GM21717 (cell line): ENCODE measurements around the gene PCID2.

Experiments used
- ATAC-seq: cut with Tn5 transposase; IDR thresholded peaks from one replicate; pipeline ENCODE4 v1.9.1; 2021; ENCODE audit warnings: mild to moderate bottlenecking, moderate library complexity; ENCODE audit not compliant: unreplicated experiment

PCID2 gene

GRCh38 chr13:113187883-113188665, 20.4 kb downstream of the PCID2 start:
- no peak for ATAC-seq

DNA sequence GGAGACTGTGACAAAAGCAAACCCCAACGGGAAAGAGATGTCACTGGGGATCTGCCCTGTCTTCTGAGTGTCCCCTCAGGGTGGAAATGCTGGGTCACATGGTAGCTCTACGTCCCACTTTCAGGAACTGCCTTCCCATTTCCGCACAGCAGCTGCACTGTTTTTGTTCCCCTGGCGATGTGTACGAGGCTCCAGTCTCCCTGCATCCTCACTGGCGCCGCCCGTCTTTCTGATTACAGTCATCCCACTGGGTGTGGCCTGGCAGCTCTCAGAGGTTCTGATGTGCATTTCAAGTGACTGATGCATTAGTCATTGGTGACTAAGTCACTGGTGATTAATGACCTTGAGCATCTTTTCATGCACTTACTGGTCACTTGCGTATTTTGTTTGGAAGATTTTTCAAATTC, 21.2 kb downstream of the PCID2 start:
- no peak for ATAC-seq

GRCh38 chr13:113186061-113186900, 22.2 kb downstream of the PCID2 start:
- ATAC-seq: peak; percentile 76

- ATAC-seq: no peak
Observed at GRCh38 chr13:113184568-113185440, 23.7 kb downstream of the PCID2 start.

DNA sequence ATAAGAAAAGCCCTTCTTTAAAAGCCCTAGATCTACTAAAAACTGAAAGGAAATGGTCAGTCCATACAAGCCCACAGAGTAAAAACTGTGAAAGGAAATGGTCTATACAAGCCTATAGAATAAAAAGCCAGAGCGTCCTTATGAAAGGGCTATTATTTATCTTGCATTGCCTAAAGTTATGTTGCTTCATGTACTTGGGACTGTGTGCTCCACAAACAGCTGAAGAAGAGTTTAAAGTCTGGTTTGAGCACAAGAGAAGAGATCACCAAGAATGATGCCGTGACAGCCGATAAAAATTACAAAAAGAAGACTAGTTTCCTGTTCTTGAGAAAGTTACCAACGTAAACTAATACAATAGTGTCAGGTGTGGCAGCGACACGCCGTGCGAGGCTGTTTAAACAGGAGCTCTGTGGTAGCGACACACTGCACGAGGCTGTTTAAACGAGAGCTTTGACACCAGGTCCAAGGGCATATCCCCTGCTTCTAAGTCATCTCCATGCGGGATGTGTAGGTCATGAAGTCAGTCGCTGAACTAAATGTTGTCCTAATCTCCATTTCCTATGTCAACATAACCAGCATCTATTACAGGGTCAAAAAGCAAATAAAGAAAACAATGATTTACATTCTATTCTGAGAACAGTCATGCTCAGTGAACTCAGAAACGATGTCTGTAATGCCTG, 24.9 kb downstream of the PCID2 start:
- ATAC-seq: no peak

DNA sequence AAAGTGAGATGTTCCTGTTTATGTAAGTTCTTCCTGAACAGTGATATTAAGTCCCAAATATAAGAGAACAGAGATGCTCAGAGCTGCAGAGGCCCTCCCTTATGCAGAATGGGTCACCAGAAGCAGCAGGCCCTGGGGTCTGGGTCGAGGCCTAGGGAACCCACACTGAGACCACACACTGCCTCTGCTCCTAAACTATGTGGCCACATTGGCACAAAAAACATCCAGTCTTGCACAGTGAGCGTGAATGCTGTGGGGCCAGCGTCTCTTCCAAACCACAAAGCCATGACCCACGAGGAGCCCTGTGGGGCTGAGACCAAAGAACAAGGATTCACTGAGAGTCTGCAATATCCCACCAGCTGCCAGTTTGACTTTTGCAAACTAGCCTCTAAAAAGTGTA, 26.4 kb downstream of the PCID2 start:
- no peak for ATAC-seq

DNA sequence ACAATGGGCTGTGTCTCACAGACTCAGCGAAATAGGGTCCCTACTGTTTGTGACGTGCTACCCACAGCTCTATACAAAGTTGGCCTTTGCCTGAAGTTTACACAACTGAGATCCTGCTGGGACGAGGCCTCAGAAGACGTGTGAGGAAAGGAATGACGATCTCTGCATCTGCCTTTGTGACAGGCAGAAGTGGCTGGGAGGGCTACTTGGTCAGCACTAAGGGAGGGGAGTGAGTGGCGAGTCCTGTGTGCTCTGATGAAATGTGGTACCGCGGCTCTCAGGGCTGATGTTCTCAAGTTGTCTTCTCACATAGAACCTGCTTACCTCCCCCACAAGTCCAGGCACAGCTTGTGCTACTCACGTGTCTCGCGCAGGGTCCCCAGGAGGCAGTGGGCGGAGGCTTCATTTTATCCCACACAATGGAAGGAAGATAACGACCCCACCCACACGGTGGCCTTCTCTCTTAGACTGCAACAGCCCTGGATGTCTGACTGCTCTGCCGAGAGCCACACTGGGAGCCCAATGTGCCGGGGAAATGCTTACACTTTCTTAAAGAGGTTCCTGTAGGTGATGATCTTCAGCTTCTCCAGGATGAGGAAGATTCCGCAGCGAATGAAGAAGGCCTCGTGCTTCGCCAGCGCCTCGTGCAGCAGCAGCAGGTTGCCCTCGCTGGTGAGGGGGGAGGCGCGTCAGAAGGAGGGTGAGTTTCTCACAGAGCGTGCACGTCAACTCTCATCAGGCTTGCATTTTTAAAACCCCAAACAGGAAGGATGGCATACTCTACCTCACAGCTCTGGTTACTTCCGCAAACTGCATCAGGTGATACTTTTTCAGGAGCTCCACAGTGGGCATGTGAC, 28.9 kb downstream of the PCID2 start:
- ATAC-seq: no peak

DNA sequence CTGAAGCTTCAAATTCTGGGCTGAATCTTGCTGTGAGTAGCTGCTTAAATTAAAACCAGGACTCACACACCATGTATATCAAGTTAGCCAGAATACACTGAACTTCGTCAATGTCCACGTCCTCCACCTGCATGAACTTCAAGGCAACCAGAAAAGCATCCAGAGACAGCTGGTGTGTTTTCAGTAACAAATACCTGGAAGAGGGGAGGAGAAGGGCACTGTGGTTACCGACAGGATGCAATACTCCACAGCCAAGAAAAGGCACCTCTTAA, 29.6 kb downstream of the PCID2 start:
- no peak for ATAC-seq

GRCh38 chr13:113178070-113178895, 30.2 kb downstream of the PCID2 start:
- no peak for ATAC-seq

DNA sequence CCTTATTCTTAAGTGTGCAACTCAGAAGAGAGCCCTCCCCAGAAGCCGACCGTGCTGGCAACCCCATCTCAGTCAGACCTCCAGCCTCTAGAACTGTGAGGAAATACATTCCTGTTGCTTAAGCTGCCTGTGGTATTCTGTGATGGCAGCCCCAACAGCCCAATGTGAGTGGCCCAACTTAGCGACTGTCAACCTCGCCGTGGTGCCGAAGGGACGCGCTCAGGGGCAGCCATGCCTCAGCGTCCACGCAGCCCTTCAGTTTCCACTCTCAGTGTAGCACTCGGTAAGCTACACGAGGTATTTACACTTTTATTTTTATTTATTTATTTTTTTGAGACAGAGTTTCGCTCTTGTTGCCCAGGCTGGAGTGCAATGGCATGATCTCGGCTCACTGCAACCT, 31.6 kb downstream of the PCID2 start:
- no peak for ATAC-seq

DNA sequence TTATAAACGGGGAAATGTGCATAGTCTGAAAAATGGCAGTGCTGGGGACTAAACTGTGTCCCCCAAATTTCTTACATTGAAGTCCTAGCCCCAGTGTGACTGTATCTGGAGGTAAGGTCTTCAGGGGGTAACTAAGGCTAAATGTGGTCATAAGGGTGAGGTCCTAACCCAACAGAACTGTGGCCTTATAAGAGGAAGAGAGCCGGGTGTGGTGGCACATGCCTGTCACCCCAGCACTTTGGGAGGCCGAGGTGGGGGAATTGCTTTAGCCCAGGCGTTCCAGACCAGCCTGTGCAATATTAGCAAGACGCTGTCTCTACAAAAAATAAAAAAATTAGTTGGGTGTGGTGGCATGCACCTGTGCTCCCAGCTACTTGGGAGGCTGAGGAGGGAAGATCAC, 32.2 kb downstream of the PCID2 start:
- ATAC-seq: no peak

- no peak for ATAC-seq
Observed at GRCh38 chr13:113172419-113172926, 36.0 kb downstream of the PCID2 start.

DNA sequence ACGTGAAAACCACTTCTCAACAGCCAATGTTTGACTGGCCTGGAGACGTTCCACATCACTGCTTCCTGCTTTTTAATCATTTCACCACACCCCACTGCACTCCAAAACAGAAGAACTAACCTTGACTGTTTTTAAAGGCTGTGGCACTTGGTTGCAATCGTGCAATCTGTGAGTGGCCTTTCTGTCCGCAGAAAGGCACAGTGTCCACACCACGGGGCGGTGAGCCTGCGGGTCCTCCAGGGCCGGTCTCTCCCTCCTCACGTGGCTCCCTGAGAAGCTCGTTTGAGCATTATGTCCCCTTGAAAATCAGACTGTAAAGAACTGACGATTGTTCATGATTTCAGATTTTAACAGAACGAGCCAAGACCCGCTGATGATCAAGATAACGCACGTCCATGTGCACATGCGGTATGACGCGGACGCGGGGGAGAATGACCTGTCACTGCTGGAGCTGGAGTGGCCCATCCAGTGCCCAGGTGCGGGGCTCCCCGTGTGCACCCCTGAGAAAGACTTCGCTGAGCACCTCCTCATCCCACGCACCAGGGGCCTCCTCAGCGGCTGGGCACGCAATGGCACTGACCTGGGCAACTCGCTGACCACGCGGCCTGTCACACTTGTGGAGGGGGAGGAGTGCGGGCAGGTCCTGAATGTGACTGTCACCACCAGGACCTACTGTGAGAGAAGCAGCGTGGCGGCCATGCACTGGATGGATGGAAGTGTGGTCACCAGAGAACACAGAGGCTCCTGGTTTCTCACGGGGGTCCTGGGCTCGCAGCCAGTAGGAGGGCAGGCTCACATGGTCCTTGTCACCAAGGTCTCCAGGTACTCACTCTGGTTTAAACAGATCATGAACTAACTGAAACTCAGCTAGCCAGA, 37.0 kb downstream of the PCID2 start:
- ATAC-seq: no peak

- ATAC-seq: no peak
Observed at GRCh38 chr13:113170511-113170910, 38.0 kb downstream of the PCID2 start.

DNA sequence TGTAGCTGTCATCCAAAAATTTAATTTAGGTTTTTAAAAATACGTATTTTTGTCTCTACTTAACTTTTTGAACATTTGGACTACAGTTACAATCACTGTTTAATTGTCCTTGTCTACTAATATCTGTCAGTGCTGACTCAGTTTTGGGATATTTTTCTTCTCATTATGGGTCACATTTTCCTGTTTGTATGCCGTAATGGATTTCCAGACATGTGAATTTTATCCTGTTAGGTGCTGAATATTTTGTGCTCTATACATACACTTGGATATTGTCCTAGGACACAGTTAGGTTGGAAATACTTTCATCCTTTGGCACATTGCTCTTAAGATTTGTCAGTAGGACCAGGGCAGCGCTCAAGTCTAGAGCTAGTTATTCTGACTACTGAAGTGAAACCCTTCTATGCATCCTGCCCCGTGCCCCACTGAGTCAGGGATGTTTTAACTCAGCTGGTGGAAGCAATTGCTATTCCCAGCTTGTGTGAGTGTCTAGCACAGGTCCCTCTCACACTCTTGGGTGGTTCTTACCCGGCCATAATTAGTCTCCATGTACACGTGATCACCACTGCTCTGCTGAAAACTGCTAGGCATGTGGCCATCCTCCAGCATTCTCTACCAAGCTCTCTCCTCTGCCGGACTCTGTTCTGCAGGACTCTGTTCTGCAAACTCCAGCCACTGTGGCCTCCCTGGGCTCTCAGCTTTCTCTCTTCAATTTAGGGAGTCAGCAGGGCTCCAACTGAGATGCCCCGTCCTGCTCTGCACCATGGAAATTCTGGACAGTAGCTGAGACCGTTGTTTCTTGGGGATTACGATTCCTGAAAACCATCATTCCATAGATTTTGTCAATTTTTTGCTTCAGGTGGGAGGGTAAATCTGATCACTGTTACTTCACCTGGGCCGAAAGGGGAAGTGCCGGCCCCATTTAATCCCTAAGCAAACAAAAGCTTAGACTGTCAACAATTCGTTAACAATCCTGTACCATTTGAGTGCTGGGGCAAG, 38.9 kb downstream of the PCID2 start:
- ATAC-seq: no peak

DNA sequence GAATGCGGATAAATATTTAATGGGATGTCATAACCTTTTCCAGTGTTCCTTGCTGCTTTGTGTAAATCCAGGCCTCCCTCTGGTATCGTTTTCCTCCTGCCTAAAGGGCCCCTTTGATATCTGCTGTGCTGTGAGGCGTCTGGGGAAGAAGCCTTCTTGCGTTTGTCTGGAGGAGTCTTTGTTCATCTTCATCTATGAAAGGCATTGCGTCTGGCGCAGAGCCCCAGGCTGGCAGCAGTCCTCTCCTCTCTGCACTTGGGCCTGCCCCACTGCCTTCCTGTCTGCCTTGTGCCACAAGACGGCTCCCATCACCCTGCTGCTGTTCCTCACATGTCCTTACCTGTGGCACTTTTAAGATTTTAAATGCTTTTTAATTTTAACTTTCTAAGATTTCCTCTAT, 40.3 kb downstream of the PCID2 start:
- no peak for ATAC-seq

DNA sequence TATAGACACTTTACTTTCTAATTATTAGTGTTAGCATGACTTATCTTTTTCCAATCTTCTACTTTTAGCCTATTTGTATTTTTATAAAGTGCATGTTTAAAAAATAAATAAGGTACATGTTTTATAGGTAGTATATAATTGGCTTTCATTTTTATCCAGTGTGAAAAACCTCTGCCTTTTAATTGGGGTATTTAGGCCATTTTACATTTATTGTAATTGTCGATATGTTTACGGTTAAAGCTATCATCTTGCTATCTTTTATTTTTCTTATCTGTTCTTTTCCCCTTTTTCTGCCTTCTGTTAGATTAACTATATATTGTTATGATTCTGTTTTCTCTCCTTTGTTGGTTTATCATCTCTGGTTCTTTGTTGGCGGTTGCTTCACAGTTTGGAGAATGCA, 40.9 kb downstream of the PCID2 start:
- ATAC-seq: no peak
